SK-N-MC (cell line): Measurements from ENCODE around the gene LMF1.

ENCODE experiments used
- EZH2 ChIP-seq: fragments of 200-600 bp; sonication (generic); IDR thresholded peaks from one replicate; pipeline ENCODE4 v1.6.1; 2017; ENCODE audit warnings: antibody characterized with exemption
- FOXP2 ChIP-seq: optimal IDR thresholded peaks from 2 replicates; pipeline ENCODE3; 2011; ENCODE audit warnings: mild to moderate bottlenecking, moderate library complexity; ENCODE audit not compliant: insufficient read depth; ENCODE audit errors: extremely low read length, control extremely low read depth
- POLR2AphosphoS5 ChIP-seq: IDR thresholded peaks from 2 replicates; pipeline ENCODE4 v1.6.1; 2012; ENCODE audit warnings: mild to moderate bottlenecking, low read depth, low read length, borderline replicate concordance

DNA sequence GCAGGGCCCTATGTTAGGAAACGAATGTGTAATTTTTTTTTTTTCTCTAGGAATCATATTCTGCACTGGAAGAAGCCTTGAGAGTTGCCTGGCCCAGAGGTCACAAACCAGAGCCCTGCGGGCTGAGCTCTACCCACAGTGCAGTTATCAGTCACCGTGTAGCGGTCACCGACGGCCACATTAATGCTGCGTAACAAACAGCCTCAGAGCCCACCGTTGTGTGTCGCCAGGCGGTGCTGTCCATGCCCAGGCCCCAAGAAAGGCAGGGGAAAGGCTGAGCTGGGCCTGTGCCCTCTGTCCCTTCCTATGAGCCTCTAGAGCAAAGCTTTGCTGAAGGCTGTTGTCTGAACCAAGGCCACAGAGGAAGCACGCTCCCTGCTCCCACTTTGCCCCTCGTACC lies 4.5 kb upstream of the LMF1 start:
- no peak for TF ChIP-seq EZH2
- TF ChIP-seq POLR2AphosphoS5, result no peak
- no peak for TF ChIP-seq FOXP2
